Natural killer cell treated with Interleukin-12 subunit alpha and Interleukin-12 subunit beta and Interleukin-15 and Interleukin-18, amount 100 ng/mL, for 72 hours (primary cell): ENCODE data around the gene WIPI1. TPM values are rescaled to one million over a fixed set of nuclear protein-coding genes. Genes with fewer than 3 reads are reported as not detected.

ENCODE experiments used
- ATAC-seq, 2 donors: fragments of 150-1000 bp; cut with Tn5 transposase in 1 of 2; sonication (Bioruptor Pico), chemical (Tn5 transposase) in 1 of 2; 2 replicates each; pipeline ENCODE4 v1.10.0; 2021
- DNase-seq: peaks from one replicate; pipeline ENCODE4 v3.0.0; 2022; ENCODE audit warnings: low spot score
- H3K27ac Mint-ChIP-seq, 2 donors: 1 replicate in 1 of 2; 2 replicates in 1 of 2; pipeline ENCODE4 v1.8.0; 2022; ENCODE audit warnings: mixed read lengths in 2 of 2, mild to moderate bottlenecking in 1 of 2, moderate library complexity in 1 of 2
- H3K27me3 Mint-ChIP-seq, 2 donors: 1 replicate in 1 of 2; 2 replicates in 1 of 2; pipeline ENCODE4 v1.8.0; 2022; ENCODE audit warnings: mixed read lengths in 2 of 2
- H3K36me3 Mint-ChIP-seq: one replicate; pipeline ENCODE4 v1.8.0; 2022; ENCODE audit warnings: mixed read lengths
- H3K4me1 Mint-ChIP-seq, 2 donors: 1 replicate in 1 of 2; 2 replicates in 1 of 2; pipeline ENCODE4 v1.8.0; 2022; ENCODE audit warnings: low read depth in 2 of 2, mixed read lengths in 2 of 2, mild to moderate bottlenecking in 1 of 2
- H3K4me3 Mint-ChIP-seq: one replicate; pipeline ENCODE4 v1.8.0; 2022; ENCODE audit warnings: mixed read lengths
- H3K9me3 Mint-ChIP-seq: 2 replicates; pipeline ENCODE4 v1.8.0; 2022; ENCODE audit warnings: mixed read lengths
- total RNA-seq, 2 donors: library from RNA; stranded (reverse); gene quantifications; one replicate each; pipeline ENCODE4 v1.2.3, GENCODE V29; 2022

Gene WIPI1
- total RNA-seq, 2 donors from 2014 or later = 26.5 to 39.1 TPM

DNA sequence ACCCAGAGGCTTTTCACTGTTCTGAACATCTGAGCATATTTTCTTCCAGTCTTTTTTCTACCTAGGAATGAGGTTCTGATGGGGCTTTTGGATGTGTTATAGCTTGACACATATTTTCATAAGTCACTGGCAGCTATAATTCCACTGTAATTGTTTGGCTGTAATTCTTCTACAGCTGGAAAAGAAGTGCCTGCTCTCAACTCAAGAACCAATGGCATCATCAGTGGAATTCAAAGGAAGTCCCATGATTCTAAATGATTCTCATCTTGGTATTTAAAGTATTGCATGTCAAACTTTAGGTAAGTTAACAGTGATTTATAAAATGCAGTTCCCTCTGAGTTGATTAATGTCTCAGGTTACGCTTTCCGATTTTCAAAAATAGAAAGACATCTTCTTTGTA, 16.8 kb downstream of the WIPI1 start:
- no peak for ATAC-seq
- Mint-ChIP-seq H3K36me3 (no peaks in the 10 kb centered on the region), H3K4me3 (peak overlapping the region; percentile 57), H3K27ac (peak overlapping the region; percentile 81 to 89), H3K9me3 (no peaks in the 10 kb centered on the region), H3K27me3 (no peaks in the 10 kb centered on the region), H3K4me1 (peaks cover 47 to 54% of the 10 kb centered on the region in 2 donors)
- DNase-seq = no peak

DNA sequence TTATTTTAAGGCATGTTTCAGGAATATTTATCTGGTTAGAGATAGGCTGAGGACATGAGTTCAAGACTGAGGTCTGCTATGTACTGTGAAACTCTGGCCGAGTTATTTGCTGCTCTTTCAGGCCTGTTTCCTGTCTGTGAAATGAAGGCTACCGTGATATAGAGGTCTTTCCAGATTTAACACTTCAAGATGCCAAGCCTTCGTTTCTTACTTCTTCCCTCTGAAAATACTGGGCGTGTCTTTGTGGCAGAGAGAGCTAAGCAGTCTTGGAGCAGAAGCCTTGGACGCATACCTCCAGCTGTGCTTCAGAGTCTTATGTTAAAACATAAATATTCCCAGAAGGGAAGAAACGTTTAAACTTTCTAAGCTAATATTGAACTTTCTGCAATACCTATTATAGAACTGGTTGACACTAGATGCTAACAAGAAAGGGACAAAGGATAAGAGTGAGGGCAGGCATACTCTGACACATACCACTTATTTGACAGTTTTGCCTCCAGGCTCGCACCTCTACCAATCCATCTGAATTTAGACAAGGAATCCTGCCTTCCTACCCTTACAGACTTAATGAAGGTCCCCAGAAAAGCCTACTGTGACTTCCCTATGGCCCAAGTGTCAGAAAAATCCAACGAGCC, 17.5 kb downstream of the WIPI1 start:
- DNase-seq (no peak), ATAC-seq (no peak)
- Mint-ChIP-seq H3K27ac (peak overlapping the region; percentile 20 to 50), H3K9me3 (no peaks in the 10 kb centered on the region), H3K4me3 (no peak overlapping the region), H3K36me3 (no peaks in the 10 kb centered on the region), H3K4me1 (peaks cover 45 to 54% of the 10 kb centered on the region in 2 donors), H3K27me3 (no peaks in the 10 kb centered on the region)

DNA sequence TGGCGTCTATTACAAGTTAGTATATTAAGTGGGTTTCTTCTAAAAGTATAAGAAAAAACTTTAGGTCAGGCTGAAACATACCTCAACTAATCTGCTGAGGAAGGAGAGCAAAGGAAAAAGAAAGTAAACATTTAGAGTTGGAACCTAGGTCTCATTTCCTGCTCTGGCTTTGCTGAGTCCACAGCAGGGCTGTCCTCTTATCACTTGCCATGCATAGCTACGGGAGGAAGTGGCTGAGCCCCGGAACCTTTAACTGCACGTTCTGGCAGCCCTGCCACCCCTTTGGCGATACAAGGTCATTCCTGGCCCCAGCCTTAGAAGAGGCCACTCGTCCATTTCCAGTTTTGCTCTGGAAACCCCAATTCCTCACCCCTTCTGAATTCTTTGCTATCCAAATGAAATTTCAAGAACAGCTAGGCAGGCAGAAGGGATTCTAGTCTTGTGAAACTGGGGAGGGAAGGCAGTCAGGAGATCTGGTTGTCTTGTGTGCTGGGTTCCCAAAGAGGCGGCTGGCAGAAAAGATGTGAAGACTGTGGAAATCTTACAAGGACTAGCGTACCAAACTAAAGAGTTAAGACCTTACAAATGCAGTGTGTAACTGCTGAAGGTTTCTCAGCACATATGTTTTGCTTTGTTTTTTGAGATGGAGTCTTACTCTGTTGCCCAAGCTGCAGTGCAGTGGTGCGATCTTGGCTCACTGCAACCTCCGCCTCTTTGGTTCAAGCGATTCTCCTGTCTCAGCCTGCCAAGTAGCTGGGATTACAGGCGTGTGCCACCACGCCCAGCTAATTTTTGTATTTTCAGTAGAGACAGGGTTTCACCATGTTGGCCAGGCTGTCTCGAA, 19.1 kb downstream of the WIPI1 start:
- no peaks in the 10 kb centered on the region for H3K27me3 Mint-ChIP-seq
- no peaks in the 10 kb centered on the region for H3K9me3 Mint-ChIP-seq
- ATAC-seq = peak; percentile 84 to 91
- H3K36me3 Mint-ChIP-seq = peaks cover 3% of the 10 kb centered on the region
- peak; percentile 75 for DNase-seq
- peak overlapping the region; percentile 90 to 97 for H3K27ac Mint-ChIP-seq
- peaks cover 45 to 54% of the 10 kb centered on the region in 2 donors for H3K4me1 Mint-ChIP-seq
- H3K4me3 Mint-ChIP-seq = peak overlapping the region; percentile 84

DNA sequence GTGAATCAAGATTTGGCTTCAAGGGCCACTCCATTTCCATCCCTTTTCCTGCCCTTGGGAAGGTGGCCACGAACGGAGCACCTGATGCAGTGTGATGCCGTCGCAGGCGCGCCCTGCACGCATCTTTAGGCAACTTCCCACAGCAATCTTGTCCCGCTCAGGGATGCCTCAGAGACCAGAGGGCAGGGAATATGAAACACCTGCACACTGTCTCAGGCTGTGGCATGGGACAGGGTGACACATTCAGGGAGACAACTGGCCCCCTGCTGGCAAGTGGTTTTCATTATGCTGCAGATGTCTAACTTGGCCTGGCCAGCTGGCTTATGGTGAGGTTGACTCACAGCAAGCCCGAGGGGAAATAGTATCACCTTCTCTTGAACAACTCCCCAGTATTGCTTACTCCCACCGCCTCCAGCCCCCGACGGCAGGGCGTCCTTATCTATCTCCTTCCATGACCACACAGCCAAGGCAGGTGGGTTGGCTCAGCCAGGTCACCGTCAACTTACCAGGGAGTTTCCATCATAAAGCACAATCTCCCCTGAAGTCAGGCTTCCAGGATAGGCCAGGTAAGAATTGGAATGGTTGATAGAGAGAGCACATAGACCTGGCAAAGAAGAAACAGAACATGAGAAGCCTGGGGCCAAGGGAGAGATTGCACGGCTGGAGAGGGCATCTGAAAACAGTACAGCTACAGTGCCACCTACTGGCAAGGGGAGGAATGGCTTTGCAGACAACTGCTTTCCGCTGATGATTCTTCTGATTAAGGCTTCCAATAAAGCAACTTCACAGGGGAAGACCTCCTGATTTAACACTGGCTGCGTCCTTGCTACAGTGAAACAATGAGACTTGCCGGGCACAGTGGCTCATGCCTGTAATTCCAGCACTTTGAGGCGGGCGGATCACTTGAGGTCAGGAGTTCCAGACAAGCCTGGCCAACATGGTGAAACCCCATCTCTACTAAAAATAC, 21.1 kb downstream of the WIPI1 start:
- peaks cover 11% of the 10 kb centered on the region for H3K36me3 Mint-ChIP-seq
- H3K27ac Mint-ChIP-seq = peak overlapping the region; percentile 90 to 97
- peak; percentile 74 to 76 for ATAC-seq
- H3K9me3 Mint-ChIP-seq = no peaks in the 10 kb centered on the region
- peak; percentile 73 for DNase-seq
- H3K27me3 Mint-ChIP-seq = no peaks in the 10 kb centered on the region
- peak overlapping the region; percentile 84 for H3K4me3 Mint-ChIP-seq
- H3K4me1 Mint-ChIP-seq = peaks cover 43 to 52% of the 10 kb centered on the region in 2 donors

DNA sequence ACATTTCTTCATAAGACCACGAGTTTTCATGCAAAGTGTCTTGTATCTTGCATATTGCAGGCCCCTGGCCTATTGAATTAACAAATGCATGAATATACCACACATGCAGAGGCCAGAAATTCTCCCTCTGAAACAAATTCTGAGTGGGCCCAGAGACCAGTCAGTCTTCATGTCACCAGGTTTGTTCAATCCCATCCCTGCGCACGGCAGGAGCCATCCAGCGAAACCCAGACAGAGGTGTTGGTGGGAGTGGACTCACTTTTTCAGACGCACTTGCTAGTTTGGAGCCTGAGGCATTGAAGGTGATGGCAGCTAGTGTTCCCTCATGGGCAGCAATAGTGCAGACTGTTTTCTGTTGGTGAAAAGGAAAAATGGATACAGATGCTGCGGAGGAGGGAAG, 21.9 kb downstream of the WIPI1 start:
- Mint-ChIP-seq H3K4me1 (peaks cover 35 to 44% of the 10 kb centered on the region in 2 donors), H3K9me3 (no peaks in the 10 kb centered on the region), H3K27me3 (no peaks in the 10 kb centered on the region), H3K36me3 (peaks cover 11% of the 10 kb centered on the region), H3K4me3 (no peak overlapping the region), H3K27ac (no peak overlapping the region)
- ATAC-seq = no peak
- DNase-seq = no peak

DNA sequence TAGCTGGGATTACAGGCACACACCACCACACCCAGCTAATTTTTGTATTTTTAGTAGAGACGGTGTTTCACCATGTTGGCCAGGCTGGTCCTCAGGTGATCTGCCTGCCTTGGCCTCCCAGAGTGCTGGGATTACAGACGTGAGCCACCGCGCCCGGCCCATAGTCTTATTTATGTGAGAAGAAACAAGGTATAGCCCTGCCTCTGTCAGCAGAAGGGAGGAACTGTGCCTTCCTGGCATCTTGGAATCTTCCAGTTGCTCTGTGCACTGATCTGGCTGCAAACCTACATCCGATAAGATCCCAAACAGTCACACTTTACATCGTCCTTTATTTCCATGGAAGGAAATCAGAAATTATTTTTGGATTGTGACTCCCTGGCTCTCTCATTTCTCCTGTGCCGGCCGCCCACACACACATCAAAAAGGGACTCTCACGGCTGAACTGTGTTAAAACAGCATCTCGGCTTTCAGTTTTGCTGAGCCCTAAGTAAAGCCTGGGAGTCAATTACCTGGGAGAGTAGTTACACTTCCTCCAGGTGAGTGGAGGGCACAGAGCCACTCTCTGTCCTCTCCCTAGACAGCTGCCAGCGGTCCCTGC, 23.3 kb downstream of the WIPI1 start:
- Mint-ChIP-seq H3K9me3 (no peaks in the 10 kb centered on the region), H3K27ac (no peak overlapping the region), H3K27me3 (no peaks in the 10 kb centered on the region), H3K4me3 (no peak overlapping the region), H3K4me1 (peaks cover 33 to 38% of the 10 kb centered on the region in 2 donors), H3K36me3 (peaks cover 11% of the 10 kb centered on the region)
- no peak for ATAC-seq
- DNase-seq = no peak

DNA sequence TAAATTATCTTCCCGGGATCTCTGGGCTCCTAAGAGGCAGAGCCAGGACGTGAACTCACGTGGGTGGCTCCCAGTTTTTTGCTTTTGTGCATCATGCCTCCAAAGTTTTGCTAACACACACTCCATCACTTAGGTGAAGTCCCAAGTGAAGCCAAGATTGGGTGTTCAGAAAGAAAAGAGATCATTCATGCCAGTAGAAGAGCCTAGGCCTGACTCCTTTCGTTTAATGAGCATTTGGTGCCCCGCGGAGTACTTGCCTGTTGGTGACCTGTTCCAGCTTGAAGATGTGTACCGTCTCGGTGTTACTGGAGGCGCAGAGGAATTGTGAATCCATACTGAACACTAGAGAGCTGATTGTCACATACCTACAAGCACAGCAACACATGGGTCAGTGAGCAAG, 24.1 kb downstream of the WIPI1 start:
- peaks cover 11% of the 10 kb centered on the region for H3K36me3 Mint-ChIP-seq
- H3K4me1 Mint-ChIP-seq = peaks cover 28 to 31% of the 10 kb centered on the region in 2 donors
- DNase-seq (no peak), ATAC-seq (no peak)
- H3K4me3 Mint-ChIP-seq = no peak overlapping the region
- no peaks in the 10 kb centered on the region for H3K9me3 Mint-ChIP-seq
- peak overlapping the region in 1 of 2 donors; percentile 37 for H3K27ac Mint-ChIP-seq
- H3K27me3 Mint-ChIP-seq = no peaks in the 10 kb centered on the region

DNA sequence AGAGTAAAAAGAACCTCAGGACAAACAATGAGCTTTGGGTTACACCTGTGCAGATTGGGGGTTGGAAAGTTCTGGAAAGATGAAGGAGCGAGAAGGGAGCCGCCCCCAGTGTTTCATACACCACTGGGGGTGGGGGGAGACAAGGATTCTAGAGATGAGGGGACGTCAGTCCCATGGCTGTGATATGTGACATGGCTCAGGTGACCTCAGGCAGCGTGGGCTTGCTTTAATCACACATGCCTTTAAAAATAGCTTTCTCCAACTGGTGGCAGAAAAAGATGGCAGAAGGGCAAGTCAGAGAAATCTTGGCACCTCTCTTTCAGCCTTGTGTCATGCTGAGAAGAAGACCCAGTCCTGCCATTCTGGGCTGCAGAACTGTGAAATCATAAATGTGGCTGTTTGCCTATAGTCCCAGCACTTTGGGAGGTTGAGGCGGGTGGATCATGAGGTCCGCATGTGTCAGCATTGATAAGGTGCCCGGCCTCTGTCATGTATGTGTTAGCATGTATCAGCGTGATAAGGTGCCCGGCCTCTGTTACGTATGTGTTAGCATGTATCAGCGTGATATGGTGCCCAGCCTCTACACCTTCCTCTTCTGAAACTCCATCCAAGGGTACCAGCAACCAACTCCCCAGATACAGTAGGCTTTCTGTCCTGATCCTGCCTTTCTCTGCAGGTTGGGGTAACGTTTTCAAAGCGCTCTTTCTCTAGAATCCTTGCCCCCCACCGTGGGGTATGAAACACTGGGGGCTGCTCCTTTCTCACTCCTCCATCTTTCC, 25.0 kb downstream of the WIPI1 start:
- Mint-ChIP-seq H3K4me3 (no peak overlapping the region), H3K27me3 (no peaks in the 10 kb centered on the region), H3K36me3 (peaks cover 11% of the 10 kb centered on the region), H3K27ac (peak overlapping the region in 1 of 2 donors; percentile 12), H3K4me1 (peaks cover 18 to 22% of the 10 kb centered on the region in 2 donors), H3K9me3 (no peaks in the 10 kb centered on the region)
- no peak for ATAC-seq
- no peak for DNase-seq

DNA sequence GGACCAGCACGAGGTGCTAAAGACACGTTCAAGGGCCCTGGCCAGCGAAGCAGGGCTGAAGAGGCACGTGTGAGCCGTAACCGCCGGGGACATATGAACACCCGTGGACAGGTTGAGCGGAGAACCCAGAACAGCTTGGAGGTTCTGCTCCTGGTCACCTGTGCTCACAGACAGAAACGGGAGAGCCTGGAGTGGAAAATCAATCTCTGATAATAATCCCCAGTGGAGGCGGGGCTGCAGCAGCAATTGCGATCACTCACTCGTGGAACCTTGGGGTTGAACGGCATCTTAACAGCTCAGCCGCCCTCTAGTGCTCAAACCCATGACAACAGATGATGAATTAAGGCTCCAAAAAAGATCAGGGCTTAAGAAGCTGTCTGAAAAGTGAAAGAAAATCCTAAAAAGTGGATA, 25.6 kb downstream of the WIPI1 start:
- peak overlapping the region in 1 of 2 donors; percentile 12 for H3K27ac Mint-ChIP-seq

DNA sequence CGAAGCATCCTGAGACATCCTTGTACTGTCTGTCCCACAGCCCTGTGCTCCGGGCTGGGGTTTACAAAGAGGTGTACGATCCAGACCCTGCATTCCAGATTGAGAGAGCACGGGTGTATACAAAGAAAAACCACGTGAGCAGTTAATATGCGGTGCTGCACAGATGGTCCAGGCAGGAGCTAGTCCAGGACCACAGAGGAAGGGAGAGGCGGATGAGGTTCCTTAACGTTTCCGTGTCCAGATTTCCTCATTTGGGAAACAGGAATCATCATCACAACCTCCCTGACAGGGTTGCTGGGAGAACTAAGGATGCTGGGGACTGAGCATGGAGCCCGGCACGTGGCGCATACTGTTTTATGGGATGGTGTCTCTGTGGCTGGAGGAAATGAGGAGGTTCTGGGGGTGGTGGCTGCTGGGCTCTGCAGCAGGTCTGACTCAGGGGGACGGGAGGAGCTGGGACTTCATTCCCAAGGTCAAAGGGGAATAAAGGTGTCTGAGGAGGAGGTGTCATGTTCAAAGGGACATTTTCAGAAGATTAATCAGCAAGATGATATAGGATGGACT, 26.2 kb downstream of the WIPI1 start:
- H3K36me3 Mint-ChIP-seq = peaks cover 11% of the 10 kb centered on the region
- ATAC-seq (no peak), DNase-seq (no peak)
- H3K4me3 Mint-ChIP-seq = no peak overlapping the region
- no peaks in the 10 kb centered on the region for H3K9me3 Mint-ChIP-seq
- no peaks in the 10 kb centered on the region for H3K27me3 Mint-ChIP-seq
- H3K4me1 Mint-ChIP-seq = peaks cover 9 to 11% of the 10 kb centered on the region in 2 donors
- no peak overlapping the region for H3K27ac Mint-ChIP-seq

More for the DNA sequence above, 25.6 kb downstream of the WIPI1 start:
- H3K27me3 Mint-ChIP-seq = no peaks in the 10 kb centered on the region
- H3K36me3 Mint-ChIP-seq = peaks cover 11% of the 10 kb centered on the region
- no peaks in the 10 kb centered on the region for H3K9me3 Mint-ChIP-seq
- H3K4me1 Mint-ChIP-seq = peaks cover 14 to 16% of the 10 kb centered on the region in 2 donors
- no peak overlapping the region for H3K4me3 Mint-ChIP-seq
- DNase-seq = no peak
- no peak for ATAC-seq

DNA sequence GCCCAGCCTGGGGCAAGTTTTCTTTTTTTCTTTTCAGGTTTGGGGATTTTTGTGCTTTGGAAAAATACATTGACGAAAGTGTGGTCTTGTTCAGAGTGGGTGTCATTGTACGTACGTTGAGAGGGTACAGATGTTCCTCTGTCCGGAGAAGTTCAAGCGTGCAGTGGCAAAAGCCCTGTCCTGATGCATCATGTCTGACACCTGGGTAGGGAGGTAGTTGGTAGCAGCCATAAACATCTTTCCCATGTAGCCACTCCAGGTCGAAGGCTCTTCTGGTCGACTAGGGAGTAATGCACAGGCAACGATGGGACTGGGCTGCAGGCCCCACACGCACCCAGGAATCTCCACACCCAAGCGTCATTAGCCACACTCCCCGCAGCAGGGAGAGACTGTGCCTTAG, 27.4 kb downstream of the WIPI1 start:
- ATAC-seq (no peak), DNase-seq (no peak)
- peaks cover 4 to 5% of the 10 kb centered on the region in 2 donors for H3K4me1 Mint-ChIP-seq
- H3K9me3 Mint-ChIP-seq = no peaks in the 10 kb centered on the region
- no peak overlapping the region for H3K4me3 Mint-ChIP-seq
- H3K27me3 Mint-ChIP-seq = no peaks in the 10 kb centered on the region
- H3K36me3 Mint-ChIP-seq = peaks cover 11% of the 10 kb centered on the region
- no peak overlapping the region for H3K27ac Mint-ChIP-seq

DNA sequence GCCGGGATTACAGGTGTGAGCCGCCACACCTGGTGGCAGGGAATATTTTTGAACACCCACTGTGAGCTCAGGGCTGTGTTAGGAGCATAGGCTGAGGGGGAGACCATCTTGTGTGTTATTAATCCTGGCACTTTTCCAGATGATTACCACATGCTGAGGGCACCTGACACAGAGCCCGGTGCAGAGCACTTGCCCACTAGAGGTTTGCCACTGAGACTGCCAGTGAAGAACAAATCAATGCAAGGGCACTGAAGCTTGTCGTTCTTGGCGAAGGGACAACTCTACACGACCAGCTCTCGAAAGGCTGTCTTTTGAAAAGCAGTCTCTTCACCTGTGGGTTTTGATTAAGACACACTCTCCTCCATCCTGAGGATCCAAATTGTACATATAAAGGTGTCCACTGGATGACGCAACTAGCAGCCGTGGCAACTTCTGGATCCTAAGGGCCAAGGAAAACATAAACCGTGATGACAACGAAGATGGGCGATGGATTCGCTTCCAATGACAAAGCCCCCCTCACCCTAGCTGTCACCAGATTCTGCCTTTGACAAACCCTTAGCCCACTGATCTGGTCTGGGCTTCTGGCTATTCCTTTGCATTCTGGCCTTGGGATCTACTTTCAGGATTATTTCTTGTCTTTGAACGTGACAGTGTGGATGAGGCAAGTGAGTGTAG, 28.7 kb downstream of the WIPI1 start:
- Mint-ChIP-seq H3K9me3 (no peaks in the 10 kb centered on the region), H3K36me3 (peaks cover 11% of the 10 kb centered on the region), H3K4me1 (peaks cover 4 to 5% of the 10 kb centered on the region in 2 donors), H3K27ac (no peak overlapping the region), H3K4me3 (no peak overlapping the region), H3K27me3 (no peaks in the 10 kb centered on the region)
- DNase-seq (no peak), ATAC-seq (no peak)
